Measurements from ENCODE around the gene TSPAN4.

The TSPAN4 gene

DNA sequence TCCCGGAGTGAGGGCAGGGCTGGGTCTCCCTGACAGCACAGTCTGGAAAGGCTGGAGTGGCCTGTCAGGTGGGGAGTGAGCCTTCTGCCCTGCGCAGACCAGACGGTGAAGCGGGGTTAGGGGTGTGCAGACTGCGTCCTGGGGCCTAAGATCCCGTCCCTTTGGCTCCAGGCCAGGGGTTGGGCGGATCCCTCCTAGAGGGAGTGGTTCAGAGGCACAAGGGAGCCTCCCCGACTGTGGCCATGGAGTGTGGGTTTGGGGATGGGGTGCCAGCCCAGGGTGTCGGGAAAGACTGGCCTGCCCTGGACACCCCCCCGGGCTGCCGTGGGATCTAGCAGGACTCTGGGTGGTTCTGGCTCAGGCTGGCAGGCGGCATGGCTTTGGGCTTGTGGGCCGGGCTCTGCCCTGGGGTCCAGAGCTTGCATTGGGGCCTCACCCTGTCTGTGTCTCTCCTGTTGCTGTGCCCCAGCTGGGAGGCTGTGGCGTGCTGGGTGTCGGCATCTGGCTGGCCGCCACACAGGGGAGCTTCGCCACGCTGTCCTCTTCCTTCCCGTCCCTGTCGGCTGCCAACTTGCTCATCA, 19.5 kb downstream of the TSPAN4 start:
- FAIRE-seq (no peak), DNase-seq (ENCODE audit: insufficient read length, low spot score) (no peak)
- no peak for TF ChIP-seq POLR2A (IDR thresholded peaks at IDR 0.05; ENCODE audit: low read depth, low read length)

DNA sequence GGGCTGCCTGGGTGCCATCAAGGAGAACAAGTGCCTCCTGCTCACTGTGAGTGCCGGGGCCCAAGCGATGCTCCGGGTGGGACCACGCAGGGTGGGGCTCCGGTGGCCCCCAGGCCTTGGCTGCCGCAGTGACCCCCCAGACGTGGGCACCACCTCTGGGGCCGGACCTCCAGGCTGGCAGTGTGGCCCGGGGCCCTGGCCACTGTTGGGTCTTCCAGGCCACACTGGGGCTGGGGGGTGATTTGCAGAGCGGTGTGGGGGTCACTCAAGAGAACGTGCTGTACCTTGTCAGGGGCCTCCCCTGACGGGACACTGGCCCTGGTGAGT, 20.0 kb downstream of the TSPAN4 start:
- no peak for FAIRE-seq
- no peak for TF ChIP-seq POLR2A (IDR thresholded peaks at IDR 0.05; ENCODE audit: low read depth, low read length)

DNA sequence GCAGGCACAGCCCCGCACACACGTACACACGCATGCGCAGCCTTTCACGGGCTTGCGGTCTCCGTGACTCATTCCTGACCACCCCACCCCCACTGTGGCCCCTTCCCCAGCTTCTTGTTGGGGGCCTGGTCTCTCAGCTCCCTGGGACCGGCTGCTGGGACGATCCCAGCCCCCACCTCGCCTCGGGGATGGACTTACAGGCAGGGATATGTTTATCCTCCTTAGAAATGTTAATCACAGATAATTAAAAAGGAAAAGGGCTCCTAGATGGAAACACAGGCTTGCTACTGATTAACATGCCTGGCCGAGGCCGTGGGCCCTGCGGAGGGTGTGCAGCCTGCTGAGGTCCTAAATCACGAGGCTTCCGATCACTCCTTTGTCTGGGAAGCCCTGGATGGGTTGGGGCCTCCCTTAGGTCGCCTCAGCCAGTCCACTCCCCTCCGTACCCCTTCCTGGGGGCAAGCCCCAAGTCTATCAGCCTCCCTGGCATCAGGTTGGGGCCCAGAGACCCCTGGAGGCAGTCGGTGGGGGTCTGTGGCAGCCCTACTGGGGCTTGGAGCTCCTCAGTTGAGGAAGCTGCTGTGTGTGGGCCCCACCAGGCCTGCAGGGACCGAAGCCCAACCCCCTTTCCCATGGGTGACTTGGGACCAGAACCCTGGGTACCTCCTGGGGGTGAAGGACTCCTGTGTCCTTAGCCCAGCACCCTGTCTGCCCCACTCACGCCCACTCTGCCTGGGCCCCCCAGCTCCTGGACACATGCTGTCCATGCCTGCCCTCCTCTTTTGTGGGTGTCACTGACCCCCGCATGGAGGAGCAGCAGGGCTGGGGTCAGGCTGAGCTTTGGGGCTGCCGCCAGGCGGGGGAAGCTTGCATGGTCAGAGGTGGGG, 20.6 kb downstream of the TSPAN4 start:
- no peak for DNase-seq (ENCODE audit: insufficient read length, low spot score)
- no peak for FAIRE-seq
- TF ChIP-seq POLR2A (IDR thresholded peaks at IDR 0.05; ENCODE audit: low read depth, low read length) = no peak

More for the DNA sequence above, 20.0 kb downstream of the TSPAN4 start:
- no peak for DNase-seq (ENCODE audit: insufficient read length, low spot score)

DNA sequence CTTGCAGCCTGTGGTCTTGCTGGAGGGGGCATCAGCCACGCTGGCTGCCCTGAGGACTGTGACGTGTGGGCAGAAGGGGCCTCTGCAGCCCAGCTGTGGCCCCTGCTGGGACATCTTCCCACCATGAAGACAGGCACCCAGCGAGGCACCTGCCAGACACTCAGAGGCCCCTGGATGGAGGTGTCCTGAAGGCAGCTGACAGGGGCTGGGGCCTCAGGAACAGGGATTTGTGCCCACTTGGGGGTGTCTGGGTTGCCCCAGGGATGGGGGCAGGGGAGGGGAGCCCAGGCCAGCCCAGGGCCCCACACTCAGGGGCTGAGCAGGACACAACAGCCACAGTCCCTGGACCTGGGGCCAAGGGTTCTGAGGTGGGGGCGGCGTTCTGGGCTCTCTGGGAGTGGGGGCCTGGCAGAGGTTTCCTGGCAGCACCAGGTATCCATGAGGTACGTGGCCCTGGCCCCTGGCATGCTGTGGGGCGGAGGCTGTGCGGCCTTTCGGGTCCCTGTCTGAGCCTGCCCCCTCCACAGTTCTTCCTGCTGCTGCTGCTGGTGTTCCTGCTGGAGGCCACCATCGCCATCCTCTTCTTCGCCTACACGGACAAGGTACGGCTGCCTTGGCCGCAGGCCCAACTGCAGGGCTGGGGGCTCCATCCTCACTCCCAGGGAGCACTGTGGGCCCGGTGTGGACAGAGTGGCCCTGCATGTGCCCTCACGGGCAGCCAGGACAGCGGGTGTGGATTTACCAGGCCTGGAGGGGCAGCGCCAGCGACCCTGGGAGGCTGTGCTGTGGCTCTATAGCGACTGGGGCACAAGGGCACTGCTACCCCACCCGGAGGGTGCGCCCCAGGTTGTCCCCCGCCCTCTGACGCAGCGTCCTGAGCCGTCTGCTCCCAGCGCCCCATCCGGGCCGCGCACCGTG, 21.5 kb downstream of the TSPAN4 start:
- DNase-seq (ENCODE audit: insufficient read length, low spot score) (no peak), FAIRE-seq (no peak)
- no peak for TF ChIP-seq POLR2A (IDR thresholded peaks at IDR 0.05; ENCODE audit: low read depth, low read length)

DNA sequence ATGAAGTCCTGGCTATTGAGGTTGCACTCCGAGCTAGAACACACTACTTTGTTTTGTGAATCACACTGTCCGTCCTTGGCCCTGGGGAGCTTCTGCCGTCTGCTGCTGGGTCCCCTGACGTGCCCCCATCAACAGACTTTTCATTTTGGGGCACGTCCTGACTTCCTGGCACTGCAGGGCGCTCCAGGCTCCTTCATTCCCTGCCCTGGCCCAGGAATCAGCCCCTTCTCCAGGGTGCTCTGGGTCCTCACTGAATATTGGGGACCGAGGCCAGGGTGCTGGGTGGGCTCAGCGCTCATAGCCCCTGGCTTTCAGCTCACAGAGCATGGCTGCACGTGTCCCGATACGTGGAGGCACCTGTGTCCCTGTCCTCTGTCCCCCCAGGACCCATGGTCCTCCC, 22.2 kb downstream of the TSPAN4 start:
- FAIRE-seq = no peak
- no peak for TF ChIP-seq POLR2A (IDR thresholded peaks at IDR 0.05; ENCODE audit: low read depth, low read length)

DNA sequence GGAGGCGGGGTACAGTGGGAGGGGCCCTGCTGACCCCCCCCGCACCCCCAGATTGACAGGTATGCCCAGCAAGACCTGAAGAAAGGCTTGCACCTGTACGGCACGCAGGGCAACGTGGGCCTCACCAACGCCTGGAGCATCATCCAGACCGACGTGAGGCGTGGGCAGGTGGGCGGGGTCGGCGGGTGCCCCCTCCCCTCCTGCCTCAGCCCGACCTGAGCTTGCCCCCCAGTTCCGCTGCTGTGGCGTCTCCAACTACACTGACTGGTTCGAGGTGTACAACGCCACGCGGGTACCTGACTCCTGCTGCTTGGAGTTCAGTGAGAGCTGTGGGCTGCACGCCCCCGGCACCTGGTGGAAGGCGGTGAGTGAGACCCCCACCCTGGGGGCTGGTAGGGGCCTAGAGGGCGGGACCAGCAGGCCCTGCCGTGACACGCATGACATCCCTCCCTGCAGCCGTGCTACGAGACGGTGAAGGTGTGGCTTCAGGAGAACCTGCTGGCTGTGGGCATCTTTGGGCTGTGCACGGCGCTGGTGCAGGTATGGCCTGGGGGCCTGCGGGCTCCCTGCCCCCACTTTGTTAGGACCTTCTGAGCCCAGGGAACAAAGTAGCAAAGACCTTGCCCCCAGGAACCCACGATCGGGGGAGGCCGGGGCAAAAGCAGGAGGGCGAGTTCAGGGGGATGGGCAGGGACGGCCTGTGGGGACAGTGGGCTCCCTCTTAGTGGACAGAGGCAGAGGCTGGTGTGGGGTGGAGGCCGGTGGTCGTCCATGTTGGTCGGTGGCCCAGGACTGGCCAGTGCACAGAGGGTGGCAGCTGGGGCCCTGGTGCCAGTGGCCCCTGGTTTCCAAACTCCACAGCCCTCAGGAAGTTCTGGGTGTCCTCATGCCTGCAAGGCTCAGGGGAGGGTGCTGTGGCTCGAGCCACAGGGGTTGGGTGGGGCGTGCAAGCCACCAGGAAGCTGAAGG, 23.1 kb downstream of the TSPAN4 start:
- DNase-seq (ENCODE audit: insufficient read length, low spot score) (no peak), FAIRE-seq (no peak)
- TF ChIP-seq POLR2A (IDR thresholded peaks at IDR 0.05; ENCODE audit: low read depth, low read length) = no peak

More for the DNA sequence above, 22.2 kb downstream of the TSPAN4 start:
- DNase-seq (ENCODE audit: insufficient read length, low spot score) = no peak

DNA sequence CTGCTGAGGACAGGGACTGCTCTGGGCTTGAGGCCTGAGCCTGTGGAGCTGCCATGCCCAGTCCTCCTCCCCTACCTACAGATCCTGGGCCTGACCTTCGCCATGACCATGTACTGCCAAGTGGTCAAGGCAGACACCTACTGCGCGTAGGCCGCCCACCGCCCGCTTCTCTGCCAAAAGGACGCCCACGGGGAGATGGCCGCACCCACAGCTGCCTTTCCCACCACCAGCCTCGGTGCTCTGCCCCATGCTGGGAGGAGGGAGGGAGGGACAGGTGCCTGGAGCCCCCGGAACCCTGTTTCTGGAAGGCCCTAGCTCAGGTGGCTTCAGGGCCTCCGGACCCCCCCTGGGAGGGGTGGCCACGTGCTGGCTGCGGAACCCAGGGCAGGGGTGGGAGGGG, 23.8 kb downstream of the TSPAN4 start:
- TF ChIP-seq POLR2A (IDR thresholded peaks at IDR 0.05; ENCODE audit: low read depth, low read length) = no peak
- DNase-seq (ENCODE audit: insufficient read length, low spot score) (no peak), FAIRE-seq (no peak)

DNA sequence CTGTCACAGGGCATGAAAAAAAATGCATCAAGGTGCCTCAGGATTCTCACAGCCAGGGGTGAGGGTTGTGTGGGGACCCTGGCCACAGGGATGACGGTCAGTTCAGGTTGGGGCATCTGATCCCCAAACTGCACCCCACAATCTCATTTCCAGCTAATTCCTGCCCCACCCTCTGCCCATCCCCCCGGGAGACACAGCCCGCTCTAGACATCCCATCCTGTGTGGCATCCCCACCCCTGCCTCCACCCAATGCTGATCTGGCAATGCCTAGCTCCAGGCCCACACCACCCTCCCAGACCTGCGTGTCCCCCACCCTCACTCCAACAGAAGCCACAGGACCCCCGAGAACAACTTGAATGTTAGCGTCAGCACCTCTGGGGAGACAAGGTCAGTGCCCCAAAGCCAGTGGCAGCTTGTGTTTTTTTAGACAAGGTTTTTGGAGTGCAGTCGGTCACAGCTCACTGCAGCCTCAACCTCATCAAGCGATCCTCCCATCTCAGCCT, 25.3 kb downstream of the TSPAN4 start:
- FAIRE-seq (no peak), DNase-seq (ENCODE audit: insufficient read length, low spot score) (no peak)
- TF ChIP-seq POLR2A (IDR thresholded peaks at IDR 0.05; ENCODE audit: low read depth, low read length) = no peak

DNA sequence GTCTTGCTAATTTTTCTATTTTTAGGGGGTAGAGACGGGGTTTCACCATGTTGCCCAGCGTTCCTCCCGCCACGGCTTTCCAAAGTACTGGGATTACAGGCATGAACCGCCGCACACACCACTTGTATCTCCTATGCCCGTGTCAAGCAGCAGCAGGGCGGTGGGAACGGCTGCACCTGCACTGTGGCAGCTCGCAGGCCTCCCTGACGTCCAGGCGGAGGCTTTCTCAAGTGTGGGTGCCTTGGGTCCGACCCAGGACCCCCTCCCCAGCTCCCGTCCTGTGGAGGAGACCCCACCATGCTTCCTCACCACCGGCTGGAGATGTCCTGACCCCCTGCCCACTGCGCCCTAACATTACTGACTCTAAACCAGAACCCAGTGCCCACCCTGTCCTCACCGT, 25.7 kb downstream of the TSPAN4 start:
- DNase-seq (ENCODE audit: insufficient read length, low spot score) (no peak), FAIRE-seq (no peak)

DNA sequence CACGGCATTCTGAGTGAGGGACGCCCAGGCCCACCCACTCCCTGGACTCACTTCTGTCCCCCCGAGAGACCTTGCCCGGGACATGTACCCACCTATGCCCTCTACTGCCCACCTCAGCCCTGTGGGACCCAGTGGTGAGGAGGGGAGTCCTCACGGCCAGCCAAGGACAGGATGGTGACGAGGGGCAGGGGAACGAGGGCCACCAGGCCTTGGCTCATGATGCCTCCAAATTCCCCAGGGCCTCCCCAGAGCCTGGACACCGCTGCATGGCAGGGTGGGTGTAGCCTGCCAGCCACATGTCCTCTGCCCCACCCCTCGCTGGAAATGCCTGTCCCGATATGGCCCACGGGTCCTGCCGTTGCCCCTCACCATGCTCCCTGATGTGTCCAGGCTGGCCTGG, 26.1 kb downstream of the TSPAN4 start:
- DNase-seq (ENCODE audit: insufficient read length, low spot score) (no peak), FAIRE-seq (no peak)
- no peak for TF ChIP-seq POLR2A (IDR thresholded peaks at IDR 0.05; ENCODE audit: low read depth, low read length)

More for the DNA sequence above, 25.7 kb downstream of the TSPAN4 start:
- TF ChIP-seq POLR2A (IDR thresholded peaks at IDR 0.05; ENCODE audit: low read depth, low read length) = 0 out of 2 replicates have a peak, but pooled peaks have one; percentile 19

DNA sequence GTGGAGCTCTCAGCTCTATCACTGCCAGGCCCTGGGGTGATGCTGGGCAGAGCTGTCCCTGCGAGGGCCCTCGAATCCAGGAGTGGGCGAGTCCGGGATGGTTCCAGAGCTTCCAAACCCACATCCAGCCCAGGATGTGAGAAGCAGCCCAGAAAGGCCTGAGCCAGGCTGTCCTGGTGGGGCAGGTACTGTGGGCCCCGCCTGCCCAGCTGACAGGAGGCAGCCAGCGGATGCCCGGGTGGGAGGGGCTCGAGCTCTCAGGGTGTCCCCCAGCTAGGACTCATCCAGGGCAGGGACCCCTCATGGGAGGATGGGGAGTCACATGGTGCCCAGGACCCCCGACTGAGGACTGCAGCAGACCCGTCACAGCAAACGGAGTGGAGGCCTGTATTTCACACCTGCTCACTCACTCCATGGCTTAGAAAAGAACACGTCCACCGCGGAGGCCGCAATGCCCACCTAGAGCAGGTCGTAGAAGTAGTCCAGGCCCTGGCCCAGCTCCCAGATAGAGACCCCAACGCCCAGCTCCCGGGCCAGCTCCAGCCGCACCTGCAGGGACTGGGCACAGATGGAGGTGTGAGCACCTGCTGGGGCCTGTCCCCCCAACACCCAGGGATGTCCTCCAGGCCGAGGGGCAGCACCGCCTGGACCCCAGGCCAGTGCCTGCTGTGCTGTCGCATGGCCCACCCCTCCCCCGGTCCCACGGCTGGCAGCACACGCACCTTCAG, 26.9 kb downstream of the TSPAN4 start:
- DNase-seq (ENCODE audit: insufficient read length, low spot score) (no peak), FAIRE-seq (no peak)
- no peak for TF ChIP-seq POLR2A (IDR thresholded peaks at IDR 0.05; ENCODE audit: low read depth, low read length)

DNA sequence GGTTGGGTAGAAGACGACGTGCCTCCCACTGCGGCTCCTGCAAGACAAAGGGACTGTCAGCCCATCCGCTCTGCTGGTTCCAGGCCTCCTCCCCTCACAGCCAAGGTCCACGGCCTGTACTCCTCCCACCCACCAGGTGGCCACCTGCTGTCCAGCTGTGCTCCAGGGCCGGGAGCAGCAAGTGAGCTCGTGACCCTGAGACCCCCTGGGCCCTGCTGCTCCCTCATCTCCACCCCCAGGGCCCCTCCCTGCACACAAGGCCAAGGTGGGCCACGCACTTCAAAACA, 27.4 kb downstream of the TSPAN4 start:
- TF ChIP-seq POLR2A (IDR thresholded peaks at IDR 0.05; ENCODE audit: low read depth, low read length) = no peak
- DNase-seq (ENCODE audit: insufficient read length, low spot score) (no peak), FAIRE-seq (no peak)

Data from H54 (cell line).